HG02798 (cell line): ENCODE data around the gene GALNT17.

ENCODE experiments used
- ATAC-seq: cut with Tn5 transposase; IDR thresholded peaks from one replicate; pipeline ENCODE4 v1.9.1; 2021; ENCODE audit warnings: mild to moderate bottlenecking; ENCODE audit not compliant: unreplicated experiment, poor library complexity

GALNT17 gene

DNA sequence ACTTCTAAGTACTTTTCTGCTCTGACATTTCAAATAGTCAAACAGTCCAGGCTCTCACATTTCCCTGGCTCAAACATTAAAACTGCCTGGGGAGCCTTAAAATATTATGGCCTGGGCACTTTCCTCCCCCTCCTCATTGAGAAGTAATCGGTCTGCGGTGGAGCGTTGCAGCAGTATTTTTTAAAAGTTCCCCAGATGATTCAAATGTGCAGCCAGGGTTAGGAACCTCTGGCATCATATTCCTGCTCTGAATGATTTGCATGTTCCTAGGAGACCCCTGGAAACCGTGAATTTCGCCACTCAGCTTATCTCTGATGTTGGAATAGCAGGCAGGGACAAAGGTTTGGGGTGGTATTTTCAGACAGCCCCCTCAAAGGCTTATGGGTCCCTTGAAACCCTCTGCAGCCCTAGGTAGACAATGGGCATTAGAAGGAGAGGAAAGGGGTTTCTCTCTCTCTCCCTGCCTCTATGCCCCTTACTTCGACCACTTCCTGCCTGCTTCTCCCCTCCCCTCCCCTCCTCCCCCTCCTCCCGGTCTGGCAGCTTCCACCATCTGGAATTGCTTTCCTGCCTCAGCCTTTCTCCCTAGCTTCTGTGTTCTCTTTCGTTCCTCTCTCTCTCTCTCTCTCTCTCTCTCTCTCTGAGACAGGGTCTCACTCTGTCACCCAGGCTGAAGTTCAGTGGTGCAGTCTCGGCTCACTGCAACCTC lies 622.2 kb downstream of the GALNT17 start:
- no peak for ATAC-seq

DNA sequence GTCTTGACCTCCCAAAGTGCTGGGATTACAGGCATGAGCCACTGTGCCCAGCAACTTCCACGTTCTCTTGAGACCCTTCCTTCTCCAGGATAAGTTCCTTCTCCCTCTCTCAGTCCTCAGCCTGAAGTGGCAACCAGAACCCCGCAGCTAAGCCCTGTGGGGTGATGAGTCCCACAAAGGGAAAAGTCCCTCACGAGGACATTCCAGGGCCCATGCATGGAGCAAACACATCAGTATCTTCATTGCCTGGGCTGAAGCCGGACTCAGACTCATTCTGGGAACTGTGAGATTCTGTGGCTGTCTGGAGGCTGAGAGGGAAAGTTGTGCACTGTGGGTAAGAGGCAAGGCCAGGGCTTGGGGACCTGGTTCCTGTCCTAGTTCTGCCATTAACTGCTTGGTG lies 622.9 kb downstream of the GALNT17 start:
- ATAC-seq, result no peak

DNA sequence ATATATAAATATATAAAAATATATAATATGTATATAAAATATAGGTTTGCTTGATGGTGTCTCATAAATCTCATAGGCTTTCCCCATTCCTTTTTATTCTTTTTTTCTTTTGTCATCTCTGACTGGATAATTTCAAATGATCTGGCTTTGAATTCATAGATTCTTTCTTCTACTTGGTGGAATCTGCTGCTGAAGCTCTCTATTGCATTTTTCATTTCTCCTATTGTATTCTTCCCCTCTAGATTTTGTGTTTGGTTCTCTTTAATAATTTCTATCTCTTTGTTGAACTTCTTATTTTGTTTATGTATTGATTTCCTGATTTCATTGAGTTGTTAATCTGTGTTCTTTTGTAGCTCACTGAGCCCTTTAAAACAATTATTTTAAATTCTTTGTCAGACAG lies 629.4 kb downstream of the GALNT17 start:
- no peak for ATAC-seq
